ENCODE measurements around the gene FNDC5. TPM values are rescaled to one million over a fixed set of nuclear protein-coding genes. Genes with fewer than 3 reads are reported as not detected.

The FNDC5 gene
- polyA plus RNA-seq, 1 donor (not counting 4 experiments of a cell fraction or from before 2014, with no cell fraction given) = not detected

- Histone ChIP-seq H3K9me1 (ENCODE audit: control insufficient read depth, extremely low read depth, insufficient read depth, low read length) (no peaks in the 10 kb centered on the region), H3K4me2 (ENCODE audit: control insufficient read depth, extremely low read depth, insufficient read depth, low read depth, low read length) (peak overlapping the region; percentile 90), H3K9me3 (ENCODE audit: control insufficient read depth, low read depth, low read length) (no peaks in the 10 kb centered on the region), H3K4me1 (ENCODE audit: control insufficient read depth, extremely low read depth, insufficient read depth, low read length) (peaks cover 32% of the 10 kb centered on the region), H3K27ac (ENCODE audit: control insufficient read depth, insufficient read depth, low read length) (no peak overlapping the region), H3K9ac (ENCODE audit: control insufficient read depth, extremely low read depth, insufficient read depth, low read length) (peak overlapping the region; percentile 84), H3K27me3 (ENCODE audit: control insufficient read depth, extremely low read depth, insufficient read depth, low read length) (no peaks in the 10 kb centered on the region), H4K20me1 (ENCODE audit: control insufficient read depth, extremely low read depth, insufficient read depth, low read length) (no peaks in the 10 kb centered on the region), H3K36me3 (ENCODE audit: control insufficient read depth in 2 of 2, extremely low read depth in 1 of 2, insufficient read depth in 2 of 2, low read length in 2 of 2) (peaks cover 2 to 19% of the 10 kb centered on the region in 2 experiments), H3K4me3 (ENCODE audit: control insufficient read depth in 2 of 3, extremely low read depth in 1 of 3, insufficient read depth in 2 of 3, low read depth in 1 of 3, low read length in 3 of 3) (peak overlapping the region in 2 of 3 experiments; percentile 83 to 84), H2AFZ (ENCODE audit: control insufficient read depth, low read length) (no peak overlapping the region), H3K79me2 (ENCODE audit: control insufficient read depth, insufficient read depth, low read length) (peaks cover 9% of the 10 kb centered on the region)
- dilution Hi-C loops (cut with MboI; ENCODE audit: extremely low pct_ligation_motif_present, low sequenced_read_pairs) = no loop called here
- no peak for TF ChIP-seq CTCF (optimal IDR thresholded peaks at IDR 0.05 in 1 of 3, IDR thresholded peaks at IDR 0.05 in 1 of 3, conservative IDR thresholded peaks at IDR 0.05 in 1 of 3; ENCODE audit: extremely low read depth in 1 of 3, insufficient read depth in 2 of 3, low read length in 3 of 3)
- TF ChIP-seq EZH2 (IDR thresholded peaks at IDR 0.05; ENCODE audit: low read length) = no peak
- FAIRE-seq = no peak
- no peak for DNase-seq (ENCODE audit: low read depth, low spot score)
These were observed 29.0 kb upstream of the FNDC5 start for GRCh38 chr1:32899586-32900296.

- no peak overlapping the region for H3K4me2 ChIP-seq (ENCODE audit: control insufficient read depth, extremely low read depth, insufficient read depth, low read depth, low read length)
- H3K79me2 ChIP-seq (ENCODE audit: control insufficient read depth, insufficient read depth, low read length) = peaks cover 9% of the 10 kb centered on the region
- no peak overlapping the region for H3K27ac ChIP-seq (ENCODE audit: control insufficient read depth, insufficient read depth, low read length)
- no peak overlapping the region for H2AFZ ChIP-seq (ENCODE audit: control insufficient read depth, low read length)
- H3K27me3 ChIP-seq (ENCODE audit: control insufficient read depth, extremely low read depth, insufficient read depth, low read length) = no peaks in the 10 kb centered on the region
- H3K4me1 ChIP-seq (ENCODE audit: control insufficient read depth, extremely low read depth, insufficient read depth, low read length) = peaks cover 32% of the 10 kb centered on the region
- no peaks in the 10 kb centered on the region for H4K20me1 ChIP-seq (ENCODE audit: control insufficient read depth, extremely low read depth, insufficient read depth, low read length)
- peak; percentile 39 for FAIRE-seq
- H3K9me1 ChIP-seq (ENCODE audit: control insufficient read depth, extremely low read depth, insufficient read depth, low read length) = no peaks in the 10 kb centered on the region
- dilution Hi-C loops (cut with MboI; ENCODE audit: extremely low pct_ligation_motif_present, low sequenced_read_pairs) = no loop called here
- peaks cover 2 to 19% of the 10 kb centered on the region in 2 experiments for H3K36me3 ChIP-seq (ENCODE audit: control insufficient read depth in 2 of 2, extremely low read depth in 1 of 2, insufficient read depth in 2 of 2, low read length in 2 of 2)
- H3K9ac ChIP-seq (ENCODE audit: control insufficient read depth, extremely low read depth, insufficient read depth, low read length) = no peak overlapping the region
- H3K4me3 ChIP-seq (ENCODE audit: control insufficient read depth in 2 of 3, extremely low read depth in 1 of 3, insufficient read depth in 2 of 3, low read depth in 1 of 3, low read length in 3 of 3) = no peak overlapping the region
- no peak for DNase-seq (ENCODE audit: low read depth, low spot score)
- TF ChIP-seq CTCF (optimal IDR thresholded peaks at IDR 0.05 in 1 of 3, IDR thresholded peaks at IDR 0.05 in 1 of 3, conservative IDR thresholded peaks at IDR 0.05 in 1 of 3; ENCODE audit: extremely low read depth in 1 of 3, insufficient read depth in 2 of 3, low read length in 3 of 3) (no peak), EZH2 (IDR thresholded peaks at IDR 0.05; ENCODE audit: low read length) (no peak)
- H3K9me3 ChIP-seq (ENCODE audit: control insufficient read depth, low read depth, low read length) = no peaks in the 10 kb centered on the region
These were observed 28.2 kb upstream of the FNDC5 start for GRCh38 chr1:32898958-32899357.

Data from keratinocyte (primary cell).